ENCODE data around the gene NELFE. TPM values are rescaled to one million over a fixed set of nuclear protein-coding genes. Genes with fewer than 3 reads are reported as not detected.
"Not testable (repeated sequence)": the region's sequence is repeated elsewhere in the genome, so short reads cannot be mapped to it uniquely, and the experiment has no call there.

The NELFE gene
- 10 to 100 TPM; 88.9 to 94.0 TPM for total RNA-seq

- peaks cover 5 to 13% of the 10 kb centered on the region in 2 donors for H3K36me3 ChIP-seq
- intact Hi-C loops (cut with DNase I), result loop anchor here (2.0 kb wide), 1 partner anchor 56 kb away; the partner anchor contains the start of gene ZBTB12
- TF ChIP-seq CTCF (IDR thresholded peaks at IDR 0.05) (no peak), POLR2A (IDR thresholded peaks at IDR 0.05) (peak; percentile 60), POLR2AphosphoS5 (IDR thresholded peaks at IDR 0.05) (peak; percentile 99)
- peak within 1 kb of the TSS; percentile 59 to 65 for H3K4me3 ChIP-seq
- peak within 1 kb of the TSS; percentile 63 to 73 for H3K27ac ChIP-seq
- peak; percentile 98 for DNase-seq (ENCODE audit: low spot score)
- H3K9me3 ChIP-seq, result no peaks in the 10 kb centered on the region
- H3K27me3 ChIP-seq (replicated peaks; ENCODE audit: insufficient read depth), result no peaks in the 10 kb centered on the region
- H3K4me1 ChIP-seq (replicated peaks), result no peaks in the 10 kb centered on the region
- WGBS, result under 1% methylated on average over 59 of the region's 59 CpGs
Measured at GRCh38 chr6:31958741-31959739, at the start of gene NELFE, which contains the start of gene SKIC2. TSS of gene NELFE (minus strand) at chr6:31958971. CDS start at chr6:31958446, 525 bp downstream. TSS of gene SKIC2 (plus strand) at chr6:31959175. CDS start at chr6:31959193, 18 bp downstream.

GRCh38 chr6:32008037-32008436 is 49.3 kb upstream of the NELFE start:
- H3K9me3 ChIP-seq; H3K27ac ChIP-seq; DNase-seq (ENCODE audit: low spot score); H3K4me3 ChIP-seq; intact Hi-C loops (cut with DNase I); H3K36me3 ChIP-seq; H3K27me3 ChIP-seq (replicated peaks; ENCODE audit: insufficient read depth); H3K4me1 ChIP-seq (replicated peaks): not testable (repeated sequence)
- no CpG with 5 or more reads among the region's 24 CpGs for WGBS

GRCh38 chr6:32007086-32007485 is 48.3 kb upstream of the NELFE start:
- 81% methylated on average over 11 of the region's 12 CpGs for WGBS
- intact Hi-C loops (cut with DNase I), result not testable (repeated sequence)

DNA sequence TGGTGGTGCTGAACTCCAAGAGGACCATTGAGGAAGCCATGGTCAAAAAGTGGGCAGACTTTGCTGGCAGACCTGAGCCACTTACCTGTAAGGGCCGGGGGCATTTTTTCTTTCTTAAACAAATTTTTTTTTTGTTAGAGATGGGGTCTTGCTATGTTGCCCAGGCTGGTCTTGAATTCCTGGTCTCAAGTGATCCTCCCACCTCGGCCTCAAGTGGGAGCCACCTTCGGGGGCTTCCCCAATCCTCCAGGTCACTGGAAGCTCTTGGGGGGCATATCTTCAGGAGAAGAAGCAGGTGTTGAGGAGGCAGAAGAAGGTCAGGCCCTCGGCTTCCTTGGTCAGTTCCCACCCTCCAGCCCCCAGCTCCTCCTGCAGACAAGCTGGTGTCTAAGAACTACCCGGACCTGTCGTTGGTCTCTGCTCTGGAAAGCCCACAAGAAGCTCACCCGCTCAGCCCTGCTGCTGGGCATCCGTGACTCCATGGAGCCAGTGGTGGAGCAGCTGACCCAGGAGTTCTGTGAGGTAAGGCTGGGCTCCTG is 47.3 kb upstream of the NELFE start:
- DNase-seq (ENCODE audit: low spot score); H3K4me3 ChIP-seq; H3K36me3 ChIP-seq; H3K9me3 ChIP-seq; H3K27ac ChIP-seq; intact Hi-C loops (cut with DNase I); H3K4me1 ChIP-seq (replicated peaks); H3K27me3 ChIP-seq (replicated peaks; ENCODE audit: insufficient read depth): not testable (repeated sequence)
- WGBS, result 87% methylated on average over 6 of the region's 8 CpGs

More at GRCh38 chr6:32007086-32007485, 48.3 kb upstream of the NELFE start:
- not testable (repeated sequence) for H3K4me3 ChIP-seq; H3K27me3 ChIP-seq (replicated peaks; ENCODE audit: insufficient read depth); H3K27ac ChIP-seq; H3K36me3 ChIP-seq; H3K9me3 ChIP-seq; H3K4me1 ChIP-seq (replicated peaks); DNase-seq (ENCODE audit: low spot score)

- H3K4me1 ChIP-seq (replicated peaks); H3K27me3 ChIP-seq (replicated peaks; ENCODE audit: insufficient read depth); H3K36me3 ChIP-seq; DNase-seq (ENCODE audit: low spot score); H3K4me3 ChIP-seq; H3K9me3 ChIP-seq; H3K27ac ChIP-seq; intact Hi-C loops (cut with DNase I): not testable (repeated sequence)
- WGBS, result 77% methylated on average over 9 of the region's 9 CpGs
Measured at GRCh38 chr6:32005538-32005880, 46.7 kb upstream of the NELFE start.

DNA sequence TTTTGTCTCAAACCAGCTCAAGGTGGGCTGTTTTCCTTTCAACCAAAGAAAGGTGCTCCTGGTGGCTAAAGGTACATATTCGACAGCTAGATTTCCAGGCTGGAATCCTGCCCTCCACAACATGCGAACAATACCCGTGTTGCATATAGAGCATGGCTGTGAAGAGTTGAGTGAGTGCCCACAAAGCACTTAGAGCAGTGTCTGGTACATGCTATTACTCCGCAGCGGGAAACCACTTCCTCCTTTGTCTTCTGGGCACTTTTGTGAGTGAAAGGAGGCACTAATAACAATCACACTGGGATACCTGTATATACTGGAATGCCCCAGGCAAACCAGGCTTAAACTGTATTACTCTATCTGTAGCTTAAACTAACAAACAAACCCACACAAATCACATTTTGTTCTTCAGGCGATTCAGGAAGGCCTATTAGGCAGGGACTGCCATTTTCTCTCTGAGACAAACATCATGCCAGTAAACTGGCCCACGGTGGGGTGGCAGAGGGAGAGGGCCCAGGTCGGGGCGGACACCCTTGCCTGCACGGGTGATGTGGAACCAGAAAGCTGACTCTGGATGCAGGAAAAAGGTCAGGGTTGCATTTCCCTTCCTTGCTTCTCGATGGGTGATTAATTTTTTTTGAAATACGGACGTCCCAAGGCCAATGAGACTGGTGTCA is 46.2 kb upstream of the NELFE start:
- 46% methylated on average over 9 of the region's 13 CpGs for WGBS
- H3K4me1 ChIP-seq (replicated peaks); H3K27ac ChIP-seq; H3K4me3 ChIP-seq; DNase-seq (ENCODE audit: low spot score); H3K9me3 ChIP-seq; intact Hi-C loops (cut with DNase I); H3K36me3 ChIP-seq; H3K27me3 ChIP-seq (replicated peaks; ENCODE audit: insufficient read depth): not testable (repeated sequence)

DNA sequence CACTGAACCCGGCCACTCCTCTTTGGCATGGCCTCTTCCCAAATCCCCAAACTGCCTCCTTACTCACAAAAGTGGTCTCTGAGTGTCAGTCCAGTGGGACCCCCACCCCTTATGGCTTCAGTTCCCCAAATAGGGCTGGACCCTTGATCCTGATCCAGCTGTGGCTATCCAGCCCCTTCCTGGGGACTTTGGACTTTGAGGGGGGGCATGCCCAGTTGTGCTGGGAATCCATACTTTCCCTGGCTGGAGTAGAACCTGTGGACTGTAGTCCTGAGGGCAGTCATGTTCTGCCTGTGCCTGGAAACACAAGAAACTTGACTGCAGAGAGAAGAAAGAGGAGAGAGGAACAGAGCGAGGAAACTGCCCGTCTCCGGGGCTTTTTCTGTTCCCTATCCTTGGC is 45.6 kb upstream of the NELFE start:
- H3K36me3 ChIP-seq; H3K9me3 ChIP-seq; DNase-seq (ENCODE audit: low spot score); H3K27ac ChIP-seq; H3K4me3 ChIP-seq; H3K4me1 ChIP-seq (replicated peaks); intact Hi-C loops (cut with DNase I); H3K27me3 ChIP-seq (replicated peaks; ENCODE audit: insufficient read depth): not testable (repeated sequence)
- 74% methylated on average over 3 of the region's 4 CpGs for WGBS

DNA sequence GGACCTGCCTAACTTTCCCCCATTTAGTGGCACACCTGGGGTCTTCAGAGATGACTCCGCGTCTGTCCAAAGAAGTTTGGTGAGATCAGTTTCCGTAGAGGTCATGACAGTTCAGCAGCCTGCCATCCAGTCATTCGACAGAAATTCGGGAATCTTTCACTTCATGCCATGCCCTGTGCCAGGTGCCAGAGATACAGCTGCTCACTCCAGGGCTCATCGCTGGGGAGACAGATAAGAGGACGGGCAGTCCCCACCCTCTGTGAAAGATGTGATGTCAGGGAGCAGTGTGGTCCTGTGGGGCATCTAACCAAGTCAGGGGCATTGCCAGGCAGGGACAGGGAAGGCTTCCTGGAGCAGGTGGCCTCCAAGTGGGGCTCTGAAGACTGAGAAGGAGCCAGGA is 44.5 kb upstream of the NELFE start:
- H3K4me1 ChIP-seq (replicated peaks); H3K36me3 ChIP-seq; DNase-seq (ENCODE audit: low spot score); intact Hi-C loops (cut with DNase I); H3K4me3 ChIP-seq; H3K27ac ChIP-seq; H3K9me3 ChIP-seq; H3K27me3 ChIP-seq (replicated peaks; ENCODE audit: insufficient read depth): not testable (repeated sequence)
- WGBS, result no CpG with 5 or more reads among the region's 7 CpGs

DNA sequence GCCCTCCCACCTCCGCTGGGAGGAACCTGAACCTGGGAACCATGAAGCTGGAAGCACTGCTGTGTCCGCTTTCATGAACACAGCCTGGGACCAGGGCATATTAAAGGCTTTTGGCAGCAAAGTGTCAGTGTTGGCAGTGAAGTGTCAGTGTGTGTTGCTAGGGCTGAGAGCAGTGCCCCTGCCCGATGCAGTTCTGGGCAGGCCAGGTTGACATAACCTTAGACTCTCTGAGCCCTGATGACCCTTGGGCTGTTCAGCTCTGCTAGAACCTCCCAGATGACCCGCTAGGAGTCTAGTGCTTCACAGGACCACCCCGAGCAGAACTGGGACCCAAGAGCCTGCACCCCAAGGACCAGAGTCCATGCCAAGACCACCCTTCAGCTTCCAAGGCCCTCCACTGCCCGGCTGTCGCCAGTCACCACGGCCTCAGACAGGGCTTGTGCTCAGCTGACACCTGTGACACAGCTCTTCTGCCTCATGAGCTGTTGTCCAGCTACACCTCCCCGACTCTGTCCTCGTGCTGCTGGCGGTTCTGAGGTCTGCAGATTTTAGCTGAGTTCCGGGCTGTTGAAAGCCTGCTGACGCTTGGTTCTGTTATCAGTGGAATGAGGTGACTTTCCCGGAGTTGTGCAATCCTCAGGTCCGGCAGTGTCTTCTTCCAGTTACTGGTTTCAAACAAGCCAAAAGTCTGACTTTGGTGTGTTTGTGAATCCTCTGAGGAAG is 43.9 kb upstream of the NELFE start:
- no CpG with 5 or more reads among the region's 15 CpGs for WGBS
- H3K4me3 ChIP-seq; DNase-seq (ENCODE audit: low spot score); H3K9me3 ChIP-seq; intact Hi-C loops (cut with DNase I); H3K36me3 ChIP-seq; H3K27ac ChIP-seq; H3K27me3 ChIP-seq (replicated peaks; ENCODE audit: insufficient read depth); H3K4me1 ChIP-seq (replicated peaks): not testable (repeated sequence)

GRCh38 chr6:31996385-31996784 is 37.6 kb upstream of the NELFE start:
- H3K4me3 ChIP-seq; H3K36me3 ChIP-seq; intact Hi-C loops (cut with DNase I); H3K9me3 ChIP-seq; H3K27me3 ChIP-seq (replicated peaks; ENCODE audit: insufficient read depth); DNase-seq (ENCODE audit: low spot score); H3K4me1 ChIP-seq (replicated peaks); H3K27ac ChIP-seq: not testable (repeated sequence)
- 88% methylated on average over 3 of the region's 6 CpGs for WGBS
